SU-DHL-6 (cell line): Measurements from ENCODE around the gene SUDS3.

Experiments
- H2AFZ ChIP-seq: fragments of 200-600 bp; sonication (generic); 2 replicates; pipeline ENCODE4 v1.6.1; 2014; ENCODE audit warnings: low read depth, mild to moderate bottlenecking, moderate library complexity, mixed read lengths, antibody characterized with exemption, low read length; ENCODE audit not compliant: severe bottlenecking
- H3F3A ChIP-seq: fragments of 200-600 bp; shearing (Covaris generic); 2 replicates; pipeline ENCODE4 v1.6.0; 2016; ENCODE audit warnings: antibody characterized with exemption, mild to moderate bottlenecking; ENCODE audit not compliant: insufficient read depth
- H3K27ac ChIP-seq: fragments of 200-600 bp; sonication (generic); 2 replicates; pipeline ENCODE4 v1.5.1; 2016; ENCODE audit warnings: low read depth, mild to moderate bottlenecking, low read length, moderate library complexity, mixed read lengths
- H3K27me3 ChIP-seq: fragments of 200-600 bp; sonication (generic), shearing (Covaris generic); 2 replicates; pipeline ENCODE4 v1.6.0; 2014; ENCODE audit warnings: mild to moderate bottlenecking, low read length
- H3K36me3 ChIP-seq: fragments of 200-600 bp; sonication (generic); 2 replicates; pipeline ENCODE4 v1.6.1; 2014; ENCODE audit warnings: mild to moderate bottlenecking, low read length, mixed read lengths
- H3K4me2 ChIP-seq: fragments of 300-600, 200-600 bp; shearing (Covaris generic), sonication (generic); 2 replicates; pipeline ENCODE4 v1.6.0; 2014; ENCODE audit warnings: low read length, low read depth, mild to moderate bottlenecking; ENCODE audit not compliant: poor library complexity, severe bottlenecking
- H3K4me3 ChIP-seq: fragments of 200-600 bp; sonication (generic); 2 replicates; pipeline ENCODE4 v1.5.1; 2014; ENCODE audit warnings: antibody characterized with exemption, low read length, mild to moderate bottlenecking, mixed read lengths; ENCODE audit not compliant: insufficient read depth, poor library complexity, severe bottlenecking
- H3K79me2 ChIP-seq: fragments of 200-600 bp; sonication (generic); 2 replicates; pipeline ENCODE4 v1.6.1; 2014; ENCODE audit warnings: mild to moderate bottlenecking, low read length, moderate library complexity; ENCODE audit not compliant: insufficient read depth
- H3K9ac ChIP-seq: fragments of 200-600 bp; sonication (generic); 2 replicates; pipeline ENCODE4 v1.7.0; 2014; ENCODE audit warnings: mild to moderate bottlenecking, low read length
- H3K9me2 ChIP-seq: fragments of 200-600 bp; sonication (generic); replicated peaks from 2 replicates; pipeline ENCODE4 v1.6.1; 2014; ENCODE audit warnings: low read length; ENCODE audit not compliant: insufficient read depth
- H3K9me3 ChIP-seq: fragments of 200-600 bp; sonication (generic); 2 replicates; pipeline ENCODE4 v1.6.1; 2014; ENCODE audit warnings: low read length, mixed read lengths; ENCODE audit not compliant: insufficient read depth
- H4K20me1 ChIP-seq: fragments of 200-600 bp; sonication (generic); 2 replicates; pipeline ENCODE4 v1.6.1; 2014; ENCODE audit warnings: low read depth, mild to moderate bottlenecking, antibody characterized with exemption, low read length, moderate library complexity, mixed read lengths
- CTCF ChIP-seq: fragments of 200-600 bp; sonication (generic); IDR thresholded peaks from one replicate; pipeline ENCODE4 v1.5.1; 2017; ENCODE audit warnings: antibody characterized with exemption, mild to moderate bottlenecking, low read length, moderate library complexity; ENCODE audit not compliant: insufficient read depth, poor library complexity, severe bottlenecking
- EZH2phosphoT487 ChIP-seq: fragments of 200-600 bp; sonication (generic), shearing (Covaris generic); conservative IDR thresholded peaks from 2 replicates; pipeline ENCODE4 v1.6.1; 2018; ENCODE audit warnings: mild to moderate bottlenecking, antibody characterized with exemption, low read length, moderate library complexity, mixed read lengths

The SUDS3 gene

GRCh38 chr12:118371321-118372282 is 4.8 kb upstream of the SUDS3 start:
- H3K36me3 ChIP-seq: no peaks in the 10 kb centered on the region
- H4K20me1 ChIP-seq: no peaks in the 10 kb centered on the region
- TF ChIP-seq CTCF (no peak), EZH2phosphoT487 (no peak)
- peaks cover 24% of the 10 kb centered on the region for H3K79me2 ChIP-seq
- peak overlapping the region; percentile 86 for H3K4me2 ChIP-seq
- no peak overlapping the region for H3K27ac ChIP-seq
- peaks cover 24% of the 10 kb centered on the region for H3F3A ChIP-seq
- H3K9ac ChIP-seq: peak overlapping the region; percentile 67
- no peaks in the 10 kb centered on the region for H3K9me2 ChIP-seq
- no peaks in the 10 kb centered on the region for H3K9me3 ChIP-seq
- no peaks in the 10 kb centered on the region for H3K27me3 ChIP-seq
- peak overlapping the region; percentile 98 for H3K4me3 ChIP-seq
- no peak overlapping the region for H2AFZ ChIP-seq

- H3K4me2 ChIP-seq: peak within 1 kb of the TSS; percentile 86
- peaks cover 36% of the 10 kb centered on the region for H3K79me2 ChIP-seq
- peak within 1 kb of the TSS; percentile 98 for H3K4me3 ChIP-seq
- H4K20me1 ChIP-seq: peaks cover 3% of the 10 kb centered on the region; the same call in 1 of the 2 replicates
- H3K27ac ChIP-seq: peak within 1 kb of the TSS; percentile 46; the same call in 1 of the 2 replicates
- H3K27me3 ChIP-seq: no peaks in the 10 kb centered on the region
- TF ChIP-seq EZH2phosphoT487 (no peak), CTCF (no peak)
- H3K9me3 ChIP-seq: no peaks in the 10 kb centered on the region
- H3K9ac ChIP-seq: peak within 1 kb of the TSS; percentile 67
- H3K9me2 ChIP-seq: no peaks in the 10 kb centered on the region
- H2AFZ ChIP-seq: peak within 1 kb of the TSS; percentile 98
- no peaks in the 10 kb centered on the region for H3K36me3 ChIP-seq
- peaks cover 29% of the 10 kb centered on the region for H3F3A ChIP-seq
Measured at GRCh38 chr12:118372541-118373495, 3.5 kb upstream of the SUDS3 start, which contains the start of gene TAOK3. Gene TAOK3, minus strand, starts transcription at chr12:118372907. Its CDS starts 117,340 bp downstream, at chr12:118255567.

- Histone ChIP-seq H3K4me2 (peak overlapping the region; percentile 84), H3K27ac (0 out of 2 replicates have a peak overlapping the region, but pooled peaks have one; percentile 46), H3K9me3 (no peaks in the 10 kb centered on the region), H3K27me3 (no peaks in the 10 kb centered on the region), H3K4me3 (peak overlapping the region; percentile 94), H4K20me1 (peaks cover 8% of the 10 kb centered on the region), H3F3A (peaks cover 32% of the 10 kb centered on the region), H3K79me2 (peaks cover 44% of the 10 kb centered on the region), H2AFZ (no peak overlapping the region), H3K36me3 (no peaks in the 10 kb centered on the region), H3K9me2 (no peaks in the 10 kb centered on the region), H3K9ac (peak overlapping the region; percentile 67)
- TF ChIP-seq CTCF (no peak), EZH2phosphoT487 (no peak)
Measured at GRCh38 chr12:118373616-118374015, 2.7 kb upstream of the SUDS3 start.
